CD8-positive, alpha-beta memory T cell (primary cell): Measurements from ENCODE around the gene CCDC91. TPM values are rescaled to one million over a fixed set of nuclear protein-coding genes. Genes with fewer than 3 reads are reported as not detected.
A peak's percentile ranks its signal among the peaks of the same experiment; 100 is the strongest.
"Not testable (repeated sequence)": the region's sequence is repeated elsewhere in the genome, so short reads cannot be mapped to it uniquely, and the experiment has no call there.

ENCODE experiments used
- CTCF ChIA-PET: fragments of 350-600 bp; sonication (Branson Sonifier 250); formaldehyde crosslinking; loops from one replicate; lab custom pipeline; 2021; ENCODE audit warnings: antibody characterized with exemption; lab: Charles Lee
- POLR2A ChIA-PET: fragments of 350-600 bp; sonication (Branson Sonifier 250); formaldehyde crosslinking; loops from one replicate; lab custom pipeline; 2021; ENCODE audit warnings: antibody characterized with exemption; lab: Charles Lee
- DNase-seq, 5 donors: peaks; one replicate each; pipeline versions ENCODE4 v3.0.0 to v3.0.0-alpha.2; 2020 to 2022; ENCODE audit warnings: mixed read lengths in 1 of 5
- H3K27ac ChIP-seq: one replicate; pipeline ENCODE4 v1.7.0; 2013; ENCODE audit warnings: low read depth, mild to moderate bottlenecking, low read length, moderate library complexity
- H3K27me3 ChIP-seq: 2 replicates; pipeline ENCODE4 v1.7.0; 2013; ENCODE audit warnings: low read length, mild to moderate bottlenecking; ENCODE audit not compliant: insufficient read depth, poor library complexity, severe bottlenecking
- H3K36me3 ChIP-seq: 2 replicates; pipeline ENCODE4 v1.7.0; 2013; ENCODE audit warnings: mild to moderate bottlenecking, low read length, moderate library complexity; ENCODE audit not compliant: insufficient read depth
- H3K4me1 ChIP-seq: 2 replicates; pipeline ENCODE4 v1.7.0; 2013; ENCODE audit warnings: mild to moderate bottlenecking, low read length, moderate library complexity; ENCODE audit not compliant: insufficient read depth
- H3K4me3 ChIP-seq: 2 replicates; pipeline ENCODE4 v1.7.0; 2013; ENCODE audit warnings: mild to moderate bottlenecking, low read length
- H3K9me3 ChIP-seq: 2 replicates; pipeline ENCODE4 v1.7.0; 2013; ENCODE audit warnings: mild to moderate bottlenecking, low read length
- H3K27ac Mint-ChIP-seq, 8 donors: one replicate each; pipeline ENCODE4 v1.8.0; 2020 to 2021; ENCODE audit warnings: mixed read lengths in 8 of 8, mild to moderate bottlenecking in 6 of 8, inconsistent platforms in 3 of 8, moderate library complexity in 3 of 8
- H3K27me3 Mint-ChIP-seq, 2 donors: one replicate each; pipeline ENCODE4 v1.8.0; 2020 to 2021; ENCODE audit warnings: mixed read lengths in 2 of 2, mild to moderate bottlenecking in 1 of 2, moderate library complexity in 1 of 2
- H3K36me3 Mint-ChIP-seq, 3 donors: one replicate each; pipeline ENCODE4 v1.8.0; 2020 to 2021; ENCODE audit warnings: mixed read lengths in 3 of 3, inconsistent platforms in 1 of 3, mild to moderate bottlenecking in 1 of 3
- H3K4me1 Mint-ChIP-seq, 3 donors: one replicate each; pipeline ENCODE4 v1.8.0; 2020 to 2021; ENCODE audit warnings: mixed read lengths in 3 of 3, inconsistent platforms in 1 of 3, mild to moderate bottlenecking in 1 of 3
- H3K4me3 Mint-ChIP-seq, 7 donors: one replicate each; pipeline ENCODE4 v1.8.0; 2020 to 2021; ENCODE audit warnings: mixed read lengths in 7 of 7, mild to moderate bottlenecking in 6 of 7, moderate library complexity in 4 of 7, inconsistent platforms in 2 of 7
- H3K9me3 Mint-ChIP-seq, 5 donors: one replicate each; pipeline ENCODE4 v1.8.0; 2020 to 2022; ENCODE audit warnings: mixed read lengths in 5 of 5, mild to moderate bottlenecking in 3 of 5, moderate library complexity in 2 of 5, inconsistent platforms in 1 of 5
- polyA plus RNA-seq: library from polyadenylated mRNA; unstranded; fragments of 300-500 nt; fragmentation: Illumina TruSeq; gene quantifications from one replicate; pipeline ENCODE4 v1.2.3, GENCODE V29; 2021
- total RNA-seq, 2 experiments: library from RNA; stranded (reverse); gene quantifications; one replicate each; pipeline ENCODE4 v1.2.3, GENCODE V29; 2021

The CCDC91 gene
- total and polyA plus RNA-seq, 3 experiments from 2014 or later = 20.3 to 64.1 (median 23.2) TPM

- Histone ChIP-seq H3K4me3 (no peak overlapping the region), H3K27ac (no peak overlapping the region), H3K36me3 (no peaks in the 10 kb centered on the region), H3K27me3 (no peaks in the 10 kb centered on the region), H3K9me3 (no peaks in the 10 kb centered on the region), H3K4me1 (peaks cover 22% of the 10 kb centered on the region)
- no peak for DNase-seq
- Mint-ChIP-seq H3K4me1 (peaks cover 31 to 32% (median 32%) of the 10 kb centered on the region in 3 donors), H3K4me3 (no peak overlapping the region), H3K36me3 (peaks cover 7 to 14% (median 7%) of the 10 kb centered on the region in 3 donors), H3K9me3 (peaks cover 0 to 2% (median 0%) of the 10 kb centered on the region in 5 donors), H3K27me3 (peaks cover 6 to 8% of the 10 kb centered on the region in 2 donors), H3K27ac (no peak overlapping the region)
- CTCF ChIA-PET = no interaction called here
- POLR2A ChIA-PET = no interaction called here
Measured at GRCh38 chr12:28186500-28186899, 3.8 kb upstream of the CCDC91 start.

GRCh38 chr12:28189784-28190320 is 404 bp upstream of the CCDC91 start:
- no peaks in the 10 kb centered on the region for H3K36me3 ChIP-seq
- no peak for DNase-seq
- H3K4me3 ChIP-seq = peak overlapping the region; percentile 98
- Mint-ChIP-seq H3K4me1 (peaks cover 55 to 60% (median 58%) of the 10 kb centered on the region in 3 donors), H3K27me3 (peaks cover 0 to 1% of the 10 kb centered on the region in 2 donors), H3K27ac (peak overlapping the region; percentile 96 to 100 (median 98)), H3K36me3 (peaks cover 12 to 28% (median 14%) of the 10 kb centered on the region in 3 donors), H3K4me3 (peak overlapping the region; percentile 93 to 99 (median 97)), H3K9me3 (peaks cover 0 to 2% (median 0%) of the 10 kb centered on the region in 5 donors)
- H3K27me3 ChIP-seq = no peaks in the 10 kb centered on the region
- ChIA-PET POLR2A (interaction anchor here (0.7 kb wide), 1 partner anchor 32 kb away, joined by 4 read pairs; no protein-coding TSS in a partner anchor), CTCF (no interaction called here)
- no peaks in the 10 kb centered on the region for H3K9me3 ChIP-seq
- H3K4me1 ChIP-seq = peaks cover 30% of the 10 kb centered on the region
- H3K27ac ChIP-seq = peak overlapping the region; percentile 97

- H3K4me3 Mint-ChIP-seq = peak overlapping the region; percentile 93 to 99 (median 97)
- Histone ChIP-seq H3K4me3 (peak overlapping the region; percentile 98), H3K9me3 (no peaks in the 10 kb centered on the region), H3K4me1 (peaks cover 30% of the 10 kb centered on the region), H3K27me3 (no peaks in the 10 kb centered on the region), H3K27ac (peak overlapping the region; percentile 97), H3K36me3 (no peaks in the 10 kb centered on the region)
- ChIA-PET POLR2A (interaction anchor here (0.6 to 1.2 kb wide), 3 partner anchors 8 to 1358 kb away, joined by 3 read pairs; no protein-coding TSS in a partner anchor), CTCF (interaction anchor here (0.7 to 0.9 kb wide), 2 partner anchors 11 to 58 kb away, joined by 3 read pairs; no protein-coding TSS in a partner anchor)
- peaks cover 0 to 1% of the 10 kb centered on the region in 2 donors for H3K27me3 Mint-ChIP-seq
- H3K36me3 Mint-ChIP-seq = peaks cover 17 to 33% (median 19%) of the 10 kb centered on the region in 3 donors
- peaks cover 65 to 73% (median 69%) of the 10 kb centered on the region in 3 donors for H3K4me1 Mint-ChIP-seq
- DNase-seq = peak; percentile 8 to 60 (median 46)
- peak overlapping the region; percentile 96 to 100 (median 98) for H3K27ac Mint-ChIP-seq
- peaks cover 0 to 2% (median 0%) of the 10 kb centered on the region in 5 donors for H3K9me3 Mint-ChIP-seq
Measured at GRCh38 chr12:28191051-28192048, 1.1 kb downstream of the CCDC91 start.

GRCh38 chr12:28192125-28192524 is 1.9 kb downstream of the CCDC91 start:
- POLR2A ChIA-PET = no interaction called here
- no peak for DNase-seq
- no peaks in the 10 kb centered on the region for H3K9me3 ChIP-seq
- Mint-ChIP-seq H3K4me1 (peaks cover 68 to 78% (median 75%) of the 10 kb centered on the region in 3 donors), H3K27ac (peak overlapping the region; percentile 96 to 100 (median 98)), H3K4me3 (peak overlapping the region; percentile 93 to 99 (median 97)), H3K9me3 (peaks cover 0 to 2% (median 0%) of the 10 kb centered on the region in 5 donors), H3K27me3 (peaks cover 0 to 1% of the 10 kb centered on the region in 2 donors), H3K36me3 (peaks cover 16 to 33% (median 19%) of the 10 kb centered on the region in 3 donors)
- no peaks in the 10 kb centered on the region for H3K36me3 ChIP-seq
- CTCF ChIA-PET = no interaction called here
- no peaks in the 10 kb centered on the region for H3K27me3 ChIP-seq
- peak overlapping the region; percentile 97 for H3K27ac ChIP-seq
- peaks cover 30% of the 10 kb centered on the region for H3K4me1 ChIP-seq
- H3K4me3 ChIP-seq = no peak overlapping the region

- H3K27me3 Mint-ChIP-seq, H3K27me3 ChIP-seq, POLR2A ChIA-PET, H3K36me3 ChIP-seq, H3K9me3 Mint-ChIP-seq, H3K4me3 ChIP-seq, H3K27ac ChIP-seq, CTCF ChIA-PET, DNase-seq, H3K9me3 ChIP-seq: not testable (repeated sequence)
- H3K4me3 Mint-ChIP-seq = peak overlapping the region in 1 of 7 donors; percentile 8
- peaks cover 15 to 34% (median 24%) of the 10 kb centered on the region in 3 donors for H3K36me3 Mint-ChIP-seq
- peaks cover 56 to 73% (median 66%) of the 10 kb centered on the region in 3 donors for H3K4me1 Mint-ChIP-seq
- H3K4me1 ChIP-seq = peaks cover 21% of the 10 kb centered on the region
- H3K27ac Mint-ChIP-seq = peak overlapping the region in 2 of 8 donors; percentile 28 to 72
Measured at GRCh38 chr12:28194621-28195020, 4.4 kb downstream of the CCDC91 start.

- CTCF ChIA-PET, H3K4me3 Mint-ChIP-seq, H3K36me3 ChIP-seq, H3K4me1 ChIP-seq, H3K27ac ChIP-seq, DNase-seq, POLR2A ChIA-PET, H3K9me3 Mint-ChIP-seq, H3K27ac Mint-ChIP-seq, H3K9me3 ChIP-seq, H3K27me3 ChIP-seq, H3K4me3 ChIP-seq, H3K27me3 Mint-ChIP-seq: not testable (repeated sequence)
- Mint-ChIP-seq H3K36me3 (peaks cover 8 to 12% (median 8%) of the 10 kb centered on the region in 3 donors), H3K4me1 (peaks cover 35 to 58% (median 53%) of the 10 kb centered on the region in 3 donors)
Measured at GRCh38 chr12:28201136-28201535, 10.9 kb downstream of the CCDC91 start.

- Mint-ChIP-seq H3K4me1 (peaks cover 33 to 57% (median 54%) of the 10 kb centered on the region in 3 donors), H3K27me3 (peaks cover 0 to 2% of the 10 kb centered on the region in 2 donors), H3K36me3 (peaks cover 8 to 12% (median 8%) of the 10 kb centered on the region in 3 donors), H3K4me3 (no peak overlapping the region), H3K9me3 (no peaks in the 10 kb centered on the region), H3K27ac (peak overlapping the region in 1 of 8 donors; percentile 13)
- POLR2A ChIA-PET = no interaction called here
- H3K4me3 ChIP-seq = no peak overlapping the region
- H3K27me3 ChIP-seq = no peaks in the 10 kb centered on the region
- H3K36me3 ChIP-seq = no peaks in the 10 kb centered on the region
- no peak overlapping the region for H3K27ac ChIP-seq
- DNase-seq = no peak
- H3K9me3 ChIP-seq = no peaks in the 10 kb centered on the region
- no peaks in the 10 kb centered on the region for H3K4me1 ChIP-seq
- CTCF ChIA-PET = interaction anchor here (1.0 kb wide), 1 partner anchor 11 kb away, joined by 3 read pairs; no protein-coding TSS in a partner anchor
Measured at GRCh38 chr12:28202374-28203130, 12.3 kb downstream of the CCDC91 start.
